Activated naive CD4-positive, alpha-beta T cell treated with anti-CD3 and anti-CD28 coated beads, Interleukin-2, amount 50 U/mL, for 72 hours (primary cell): ENCODE measurements around the gene CCDC142. TPM values are rescaled to one million over a fixed set of nuclear protein-coding genes. Genes with fewer than 3 reads are reported as not detected.
"Not testable (repeated sequence)": the region's sequence is repeated elsewhere in the genome, so short reads cannot be mapped to it uniquely, and the experiment has no call there.

Source experiments
- ATAC-seq, 2 donors: fragments of 150-1000 bp; cut with Tn5 transposase; 2 replicates each; pipeline ENCODE4 v1.10.0; 2021; ENCODE audit warnings: mild to moderate bottlenecking in 2 of 2, moderate library complexity in 2 of 2
- DNase-seq, 2 donors: peaks; one replicate each; pipeline ENCODE4 v3.0.0; 2021 to 2022; ENCODE audit warnings: low spot score in 2 of 2
- H3K27ac Mint-ChIP-seq, 2 donors: one replicate each; pipeline ENCODE4 v1.8.0; 2022; ENCODE audit warnings: mild to moderate bottlenecking in 2 of 2, mixed read lengths in 2 of 2
- H3K36me3 Mint-ChIP-seq, 2 donors: one replicate each; pipeline ENCODE4 v1.8.0; 2022; ENCODE audit warnings: mixed read lengths in 2 of 2
- H3K9me3 Mint-ChIP-seq, 2 donors: one replicate each; pipeline ENCODE4 v1.8.0; 2022; ENCODE audit warnings: mixed read lengths in 2 of 2
- total RNA-seq, 2 donors: library from RNA; stranded (reverse); gene quantifications; one replicate each; pipeline ENCODE4 v1.2.3, GENCODE V29; 2022

Gene CCDC142
- total RNA-seq, 2 donors from 2014 or later, result 16.4 to 25.3 TPM

- no peak for ATAC-seq
- Mint-ChIP-seq H3K27ac (peak overlapping the region in 1 of 2 donors; percentile 53), H3K9me3 (no peaks in the 10 kb centered on the region), H3K36me3 (peaks cover 7 to 27% of the 10 kb centered on the region in 2 donors)
- DNase-seq, result no peak
Measured at GRCh38 chr2:74491648-74492544, 9.1 kb upstream of the CCDC142 start.

DNA sequence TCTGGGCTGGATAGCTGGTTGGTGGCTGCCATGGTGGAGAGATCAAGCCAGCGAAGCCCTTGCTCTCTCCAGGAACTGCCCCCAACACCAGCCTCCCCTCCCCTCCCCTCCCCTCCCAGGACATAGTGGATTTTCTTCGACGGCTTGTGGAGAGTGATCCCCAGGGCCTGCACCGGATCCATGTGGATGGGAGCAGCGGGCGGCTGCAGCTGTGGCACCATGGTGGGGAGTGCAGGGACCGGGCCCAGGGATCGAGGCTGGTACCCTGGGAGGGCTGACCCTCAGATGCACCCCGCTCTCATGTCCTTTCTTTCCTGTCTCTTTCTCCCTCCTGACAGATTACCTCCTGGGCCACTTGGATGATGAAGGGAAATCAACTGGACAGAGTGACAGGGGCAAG is 7.1 kb upstream of the CCDC142 start:
- DNase-seq, result no peak
- Mint-ChIP-seq H3K27ac (peak overlapping the region in 1 of 2 donors; percentile 29), H3K9me3 (no peaks in the 10 kb centered on the region), H3K36me3 (peaks cover 11 to 27% of the 10 kb centered on the region in 2 donors)
- no peak for ATAC-seq

GRCh38 chr2:74488643-74489481 is 6.1 kb upstream of the CCDC142 start:
- ATAC-seq, result no peak
- Mint-ChIP-seq H3K27ac (peak overlapping the region; percentile 12 to 29), H3K36me3 (peaks cover 8 to 23% of the 10 kb centered on the region in 2 donors), H3K9me3 (no peaks in the 10 kb centered on the region)
- no peak for DNase-seq

GRCh38 chr2:74486141-74486540 is 3.3 kb upstream of the CCDC142 start:
- no peak for DNase-seq
- peaks cover 10 to 26% of the 10 kb centered on the region in 2 donors for H3K36me3 Mint-ChIP-seq
- no peak overlapping the region for H3K27ac Mint-ChIP-seq
- no peaks in the 10 kb centered on the region for H3K9me3 Mint-ChIP-seq
- ATAC-seq, result no peak

DNA sequence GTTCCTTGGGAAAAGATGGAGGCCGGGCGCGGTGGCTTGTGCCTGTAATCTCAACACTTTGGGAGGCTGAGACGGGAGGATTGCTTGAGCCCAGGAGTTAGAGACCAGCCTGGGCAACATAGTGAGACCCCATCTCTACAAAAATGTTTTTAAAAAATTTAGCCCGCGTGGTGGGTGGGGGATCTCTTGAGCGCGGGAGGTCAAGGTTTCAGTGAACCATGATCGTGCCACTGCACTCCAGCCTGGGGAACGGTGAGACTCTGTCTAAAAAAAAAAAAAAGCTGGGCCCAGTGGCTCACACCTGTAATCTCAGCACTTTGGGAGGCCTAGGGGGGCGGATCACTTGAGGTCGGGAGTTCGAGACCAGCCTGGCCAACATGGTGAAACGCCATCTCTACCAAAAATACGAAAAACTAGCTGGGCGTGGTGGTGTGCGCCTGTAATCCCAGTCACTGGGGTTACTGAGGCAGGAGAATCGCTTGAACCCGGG is 922 bp upstream of the CCDC142 start:
- peaks cover 18 to 24% of the 10 kb centered on the region in 2 donors for H3K36me3 Mint-ChIP-seq
- peak overlapping the region; percentile 87 to 97 for H3K27ac Mint-ChIP-seq
- DNase-seq, H3K9me3 Mint-ChIP-seq, ATAC-seq: not testable (repeated sequence)

GRCh38 chr2:74481961-74482800 is 617 bp downstream of the CCDC142 start:
- DNase-seq (peak in 1 of 2 donors; percentile 61), ATAC-seq (peak; percentile 57)
- Mint-ChIP-seq H3K27ac (peak overlapping the region; percentile 87 to 97), H3K9me3 (no peaks in the 10 kb centered on the region), H3K36me3 (peaks cover 17 to 24% of the 10 kb centered on the region in 2 donors)

GRCh38 chr2:74481431-74481830 is 1.4 kb downstream of the CCDC142 start:
- ATAC-seq, result no peak
- no peak for DNase-seq
- H3K9me3 Mint-ChIP-seq, result no peaks in the 10 kb centered on the region
- H3K27ac Mint-ChIP-seq, result peak overlapping the region in 1 of 2 donors; percentile 87
- peaks cover 17 to 24% of the 10 kb centered on the region in 2 donors for H3K36me3 Mint-ChIP-seq

- no peaks in the 10 kb centered on the region for H3K9me3 Mint-ChIP-seq
- H3K27ac Mint-ChIP-seq, result no peak overlapping the region
- DNase-seq (no peak), ATAC-seq (no peak)
- H3K36me3 Mint-ChIP-seq, result peaks cover 23 to 30% of the 10 kb centered on the region in 2 donors
Measured at GRCh38 chr2:74474899-74475298, 7.9 kb downstream of the CCDC142 start.

GRCh38 chr2:74474481-74474880 is 8.3 kb downstream of the CCDC142 start:
- DNase-seq (no peak), ATAC-seq (no peak)
- Mint-ChIP-seq H3K9me3 (no peaks in the 10 kb centered on the region), H3K36me3 (peaks cover 20 to 30% of the 10 kb centered on the region in 2 donors), H3K27ac (peak overlapping the region in 1 of 2 donors; percentile 36)

- Mint-ChIP-seq H3K9me3 (no peaks in the 10 kb centered on the region), H3K36me3 (peaks cover 20 to 30% of the 10 kb centered on the region in 2 donors), H3K27ac (peak overlapping the region; percentile 97 to 98)
- DNase-seq, result no peak
- ATAC-seq, result no peak
Measured at GRCh38 chr2:74472945-74473258, 9.9 kb downstream of the CCDC142 start.

DNA sequence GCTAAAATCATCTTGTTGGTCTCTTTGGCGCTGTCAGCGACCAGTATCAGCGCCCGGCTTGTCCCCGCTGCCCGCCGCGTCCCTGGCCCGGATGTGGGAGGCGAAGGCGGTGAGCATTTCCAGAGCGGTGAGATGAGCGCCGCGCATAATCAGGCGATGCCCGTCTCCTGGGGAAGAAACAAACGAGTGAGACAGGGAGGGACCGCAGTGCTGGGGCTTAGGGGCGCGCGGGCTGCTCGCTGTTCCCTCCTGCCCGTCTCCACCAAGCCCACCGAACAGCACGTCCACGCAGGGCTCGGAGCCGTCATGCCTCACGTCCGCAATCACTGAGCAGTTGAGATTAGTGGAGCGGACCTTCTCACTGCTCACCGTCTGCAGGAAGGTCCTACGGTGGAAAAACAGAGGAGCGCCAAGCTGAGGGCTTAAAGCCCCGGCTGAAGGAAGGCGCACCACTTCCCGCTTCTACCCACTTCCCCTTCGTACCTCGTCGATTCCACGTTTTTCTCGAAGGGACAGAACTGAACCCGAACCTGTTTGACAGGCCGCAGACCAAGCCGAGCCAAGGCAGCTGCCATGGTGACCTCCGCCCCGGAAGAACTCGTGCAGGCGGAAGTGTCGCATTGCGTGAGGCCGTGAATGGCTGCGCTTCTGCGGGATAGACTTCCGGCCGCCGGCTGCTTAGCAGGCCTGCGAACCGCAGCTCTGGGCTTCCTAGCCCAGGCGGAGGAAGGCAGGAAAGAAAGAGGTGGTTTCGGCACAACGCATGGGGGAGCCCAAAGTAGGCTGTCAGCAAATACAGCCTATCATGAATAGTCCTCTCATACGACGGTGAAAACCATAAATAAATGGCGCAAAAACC is 10.5 kb downstream of the CCDC142 start, which contains the start of gene MRPL53:
MRPL53 (minus strand) TSS at position 595 of the 859 bp plus-strand sequence; CDS start at position 575, 20 bp downstream.
- ATAC-seq (peak; percentile 95 to 97), DNase-seq (peak; percentile 95 to 96)
- Mint-ChIP-seq H3K36me3 (peaks cover 20 to 30% of the 10 kb centered on the region in 2 donors), H3K9me3 (no peaks in the 10 kb centered on the region), H3K27ac (peak within 1 kb of the TSS; percentile 97 to 98)

DNA sequence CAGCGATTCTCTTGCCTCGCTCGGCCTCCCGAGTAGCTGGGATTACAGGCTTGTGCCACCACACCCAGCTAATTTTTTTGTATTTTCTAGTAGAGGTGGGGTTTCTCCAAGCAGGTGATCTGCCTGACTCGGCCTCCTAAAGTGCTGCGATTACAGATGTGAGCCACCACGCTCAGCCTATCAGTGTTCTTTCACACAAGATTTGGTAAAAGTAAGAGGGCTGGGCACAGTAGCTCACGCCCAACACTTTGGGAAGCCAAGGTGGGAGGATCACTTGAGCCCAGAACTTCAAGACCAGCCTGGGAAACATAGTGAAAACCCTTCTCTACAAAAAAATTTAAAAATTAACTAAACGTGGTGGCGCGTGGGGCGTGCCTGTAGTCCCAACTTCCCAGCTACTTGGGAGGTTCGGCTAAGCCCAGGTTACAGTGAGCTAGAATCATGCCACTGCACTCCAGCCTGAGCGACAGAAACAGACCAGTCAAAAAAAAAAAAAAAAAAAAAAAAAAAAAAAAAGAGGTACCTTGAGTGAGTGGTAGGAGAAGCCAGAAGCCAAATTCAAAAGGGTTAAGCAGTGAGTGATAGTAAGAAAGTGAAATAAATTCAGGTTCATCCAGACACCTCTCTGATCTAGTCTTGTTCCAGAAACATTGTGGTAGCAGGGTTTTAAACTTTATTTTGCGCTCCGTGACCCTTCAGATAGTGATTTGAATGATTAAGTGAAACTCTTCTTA is 11.3 kb downstream of the CCDC142 start:
- Mint-ChIP-seq H3K9me3 (no peaks in the 10 kb centered on the region), H3K27ac (peak overlapping the region; percentile 97 to 98), H3K36me3 (peaks cover 20 to 30% of the 10 kb centered on the region in 2 donors)
- DNase-seq (no peak), ATAC-seq (peak in 1 of 2 donors; percentile 16)

- H3K9me3 Mint-ChIP-seq, ATAC-seq, DNase-seq: not testable (repeated sequence)
- peaks cover 24 to 31% of the 10 kb centered on the region in 2 donors for H3K36me3 Mint-ChIP-seq
- H3K27ac Mint-ChIP-seq, result peak overlapping the region; percentile 61 to 77
Measured at GRCh38 chr2:74470742-74471141, 12.1 kb downstream of the CCDC142 start.

- DNase-seq (no peak), ATAC-seq (peak; percentile 2 to 9)
- no peaks in the 10 kb centered on the region for H3K9me3 Mint-ChIP-seq
- H3K27ac Mint-ChIP-seq, result peak overlapping the region; percentile 87 to 98
- peaks cover 9 to 11% of the 10 kb centered on the region in 2 donors for H3K36me3 Mint-ChIP-seq
Measured at GRCh38 chr2:74464406-74464805, 18.4 kb downstream of the CCDC142 start.

DNA sequence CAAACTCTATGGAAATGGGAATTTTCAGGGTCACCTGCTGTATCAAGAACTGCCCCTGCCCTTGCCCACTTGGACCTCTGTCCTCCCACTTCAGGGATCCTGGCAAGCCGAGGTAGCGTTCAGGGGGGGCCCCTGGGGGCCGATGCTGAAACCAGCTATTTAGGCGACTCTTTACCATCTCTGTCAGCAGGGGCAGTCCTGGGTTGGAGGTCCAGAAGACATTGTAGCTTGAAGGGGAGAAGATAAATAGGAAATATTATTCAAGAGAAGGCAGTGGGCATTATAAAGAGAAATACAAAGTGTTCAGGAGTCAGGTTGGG is 20.1 kb downstream of the CCDC142 start:
- DNase-seq (no peak), ATAC-seq (no peak)
- H3K36me3 Mint-ChIP-seq, result peaks cover 9 to 11% of the 10 kb centered on the region in 2 donors
- H3K9me3 Mint-ChIP-seq, result no peaks in the 10 kb centered on the region
- H3K27ac Mint-ChIP-seq, result peak overlapping the region; percentile 50 to 70
